ENCODE data around the gene GPS1. TPM values are rescaled to one million over a fixed set of nuclear protein-coding genes. Genes with fewer than 3 reads are reported as not detected.

GPS1 gene
- total RNA-seq, 2 donors from 2014 or later: 60.3 to 77.1 TPM

DNA sequence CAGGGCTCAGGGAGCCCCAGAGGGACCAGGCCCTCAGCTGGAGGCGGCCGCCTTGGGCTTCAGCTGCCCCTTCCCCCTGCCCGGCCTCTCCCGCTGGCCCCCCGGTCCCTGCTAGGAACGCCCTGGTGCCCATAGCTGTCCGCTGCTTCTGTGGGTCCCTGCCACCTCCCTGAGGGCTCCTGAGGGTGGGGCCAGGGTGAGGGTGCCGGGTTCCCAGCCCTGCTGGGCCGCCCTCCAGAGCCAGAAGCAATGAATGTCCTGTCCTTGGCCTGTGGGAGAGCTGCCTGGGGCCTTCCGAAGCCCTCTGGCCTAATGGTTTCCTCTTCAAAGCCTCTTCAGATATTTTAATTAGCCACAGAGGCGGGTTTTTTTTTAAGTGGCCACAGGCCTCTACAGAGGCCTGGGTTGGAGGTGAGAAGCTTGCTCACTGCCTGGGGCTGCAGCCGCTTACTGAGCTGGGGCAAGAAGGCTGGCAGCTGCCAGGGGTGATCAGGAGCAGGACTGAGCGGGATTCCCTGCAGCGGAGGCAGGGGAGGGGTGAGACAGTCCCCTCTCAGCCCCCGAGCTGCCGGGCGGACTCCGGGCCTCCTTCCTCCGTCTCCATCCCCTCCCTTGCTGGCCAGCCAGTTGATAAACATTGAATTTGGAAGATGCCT is 38.9 kb upstream of the GPS1 start:
- Mint-ChIP-seq H3K27ac (no peak overlapping the region), H3K9me3 (no peaks in the 10 kb centered on the region), H3K36me3 (no peaks in the 10 kb centered on the region)
- ATAC-seq: no peak
- no peak for DNase-seq (ENCODE audit: low spot score in 2 of 2)

- ATAC-seq (no peak), DNase-seq (ENCODE audit: low spot score in 2 of 2) (no peak)
- Mint-ChIP-seq H3K27ac (no peak overlapping the region), H3K36me3 (no peaks in the 10 kb centered on the region), H3K9me3 (no peaks in the 10 kb centered on the region)
Observed at GRCh38 chr17:82013341-82013740, 38.4 kb upstream of the GPS1 start.

DNA sequence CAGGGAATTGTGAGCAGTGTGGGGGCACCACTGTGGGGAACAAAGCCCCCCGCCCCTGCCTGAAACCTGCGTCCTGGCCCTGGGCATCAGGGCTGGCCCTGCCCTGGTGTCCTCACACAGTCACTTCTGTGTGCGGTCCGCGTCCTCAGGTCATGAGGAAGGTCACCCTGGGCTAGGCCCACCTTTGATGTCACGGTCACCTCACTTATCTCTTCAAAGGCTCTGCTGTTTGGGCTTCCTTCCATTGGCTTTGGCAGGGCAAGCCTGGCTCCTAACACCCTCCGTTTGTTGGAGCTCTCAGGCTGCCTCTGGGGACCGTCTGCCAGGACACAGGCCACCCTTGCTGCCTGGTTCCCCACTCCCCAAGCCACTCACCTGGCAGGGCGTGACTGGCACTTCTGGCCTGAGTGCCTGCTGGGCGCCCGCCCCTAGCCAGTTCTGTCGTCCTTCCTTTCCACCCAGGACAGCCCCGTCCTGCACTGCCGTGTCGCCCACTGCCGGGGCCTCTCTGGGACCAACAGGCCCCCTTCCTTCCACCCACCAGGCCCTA is 37.9 kb upstream of the GPS1 start:
- Mint-ChIP-seq H3K9me3 (no peaks in the 10 kb centered on the region), H3K27ac (peak overlapping the region in 1 of 2 donors; percentile 51), H3K36me3 (no peaks in the 10 kb centered on the region)
- ATAC-seq (no peak), DNase-seq (ENCODE audit: low spot score in 2 of 2) (no peak)

DNA sequence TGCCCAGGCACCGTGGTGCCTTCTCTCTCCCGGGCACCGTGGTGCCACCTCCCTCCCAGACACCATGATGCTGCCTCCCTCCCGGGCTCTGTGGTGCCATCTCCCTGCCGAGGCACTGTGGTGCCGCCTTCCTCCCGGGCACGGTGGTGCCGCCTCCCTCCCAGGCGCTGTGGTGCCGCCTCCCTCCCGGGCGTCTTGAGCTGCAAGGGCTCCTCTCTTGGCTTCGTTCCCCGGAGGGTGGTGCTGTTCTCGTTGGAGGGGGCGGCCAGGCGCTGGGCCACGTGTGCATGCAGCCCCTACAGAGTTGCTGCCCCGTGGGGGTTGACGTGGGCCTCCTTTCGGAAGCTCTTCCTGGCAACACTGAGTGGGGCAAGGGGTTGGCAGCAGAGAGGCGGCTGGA is 37.3 kb upstream of the GPS1 start:
- H3K9me3 Mint-ChIP-seq: no peaks in the 10 kb centered on the region
- H3K27ac Mint-ChIP-seq: peak overlapping the region in 1 of 2 donors; percentile 51
- no peak for ATAC-seq
- DNase-seq (ENCODE audit: low spot score in 2 of 2): no peak
- H3K36me3 Mint-ChIP-seq: no peaks in the 10 kb centered on the region

DNA sequence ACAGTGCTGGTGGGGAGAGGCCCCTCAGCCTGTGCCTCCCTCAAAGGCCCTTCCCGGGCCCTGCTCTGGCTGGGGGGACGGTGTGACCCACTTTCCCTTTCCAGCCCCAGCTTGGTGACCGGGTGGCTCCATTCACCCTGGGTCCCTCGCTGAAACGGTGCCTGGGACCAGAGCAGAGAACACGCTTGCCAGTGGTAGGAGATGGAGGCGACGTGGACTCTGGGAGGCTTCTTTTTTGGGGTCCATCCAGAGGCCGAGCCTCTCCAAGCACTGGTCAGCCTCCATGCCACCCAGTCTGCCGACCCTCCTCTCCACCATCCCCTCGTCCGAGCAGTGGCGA is 36.8 kb upstream of the GPS1 start:
- DNase-seq (ENCODE audit: low spot score in 2 of 2): no peak
- Mint-ChIP-seq H3K27ac (no peak overlapping the region), H3K36me3 (no peaks in the 10 kb centered on the region), H3K9me3 (no peaks in the 10 kb centered on the region)
- no peak for ATAC-seq

GRCh38 chr17:82015311-82015971 is 36.3 kb upstream of the GPS1 start:
- H3K36me3 Mint-ChIP-seq: no peaks in the 10 kb centered on the region
- H3K9me3 Mint-ChIP-seq: no peaks in the 10 kb centered on the region
- H3K27ac Mint-ChIP-seq: no peak overlapping the region
- ATAC-seq (no peak), DNase-seq (ENCODE audit: low spot score in 2 of 2) (no peak)

GRCh38 chr17:82016061-82016874 is 35.4 kb upstream of the GPS1 start:
- H3K27ac Mint-ChIP-seq: no peak overlapping the region
- H3K36me3 Mint-ChIP-seq: no peaks in the 10 kb centered on the region
- H3K9me3 Mint-ChIP-seq: no peaks in the 10 kb centered on the region
- ATAC-seq (no peak), DNase-seq (ENCODE audit: low spot score in 2 of 2) (no peak)

- no peaks in the 10 kb centered on the region for H3K36me3 Mint-ChIP-seq
- H3K9me3 Mint-ChIP-seq: no peaks in the 10 kb centered on the region
- H3K27ac Mint-ChIP-seq: no peak overlapping the region
- no peak for DNase-seq (ENCODE audit: low spot score in 2 of 2)
- ATAC-seq: no peak
Observed at GRCh38 chr17:82016875-82017459, 34.7 kb upstream of the GPS1 start.

DNA sequence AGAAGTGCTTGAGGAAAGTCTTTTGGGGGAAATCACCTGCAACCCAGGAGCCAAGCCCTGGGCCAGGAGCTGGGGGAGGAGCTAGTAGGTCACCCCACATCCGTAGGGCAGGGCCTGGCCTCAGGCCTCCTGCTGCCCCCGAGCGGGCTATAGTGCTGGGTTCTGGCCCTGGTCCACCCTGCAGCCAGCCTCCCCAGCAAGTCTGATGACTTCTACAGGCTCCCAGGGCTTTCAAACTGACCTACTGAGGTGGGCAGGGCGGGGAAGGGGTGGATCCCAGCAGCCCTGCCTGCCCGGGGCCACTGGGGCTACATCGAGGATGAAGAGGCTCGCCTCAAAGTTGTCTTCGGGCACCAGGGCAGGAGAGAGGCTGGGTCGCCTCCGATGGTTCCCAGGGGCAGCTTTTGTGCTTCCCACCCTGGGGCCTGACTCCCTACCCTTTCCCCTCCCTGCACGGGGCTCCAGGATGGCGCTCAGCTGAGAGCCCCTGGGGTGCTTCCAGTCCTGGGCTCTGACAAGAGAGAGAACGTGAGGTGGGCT is 34.0 kb upstream of the GPS1 start:
- no peak for DNase-seq (ENCODE audit: low spot score in 2 of 2)
- Mint-ChIP-seq H3K9me3 (no peaks in the 10 kb centered on the region), H3K36me3 (no peaks in the 10 kb centered on the region), H3K27ac (peak overlapping the region in 1 of 2 donors; percentile 56)
- ATAC-seq: no peak

DNA sequence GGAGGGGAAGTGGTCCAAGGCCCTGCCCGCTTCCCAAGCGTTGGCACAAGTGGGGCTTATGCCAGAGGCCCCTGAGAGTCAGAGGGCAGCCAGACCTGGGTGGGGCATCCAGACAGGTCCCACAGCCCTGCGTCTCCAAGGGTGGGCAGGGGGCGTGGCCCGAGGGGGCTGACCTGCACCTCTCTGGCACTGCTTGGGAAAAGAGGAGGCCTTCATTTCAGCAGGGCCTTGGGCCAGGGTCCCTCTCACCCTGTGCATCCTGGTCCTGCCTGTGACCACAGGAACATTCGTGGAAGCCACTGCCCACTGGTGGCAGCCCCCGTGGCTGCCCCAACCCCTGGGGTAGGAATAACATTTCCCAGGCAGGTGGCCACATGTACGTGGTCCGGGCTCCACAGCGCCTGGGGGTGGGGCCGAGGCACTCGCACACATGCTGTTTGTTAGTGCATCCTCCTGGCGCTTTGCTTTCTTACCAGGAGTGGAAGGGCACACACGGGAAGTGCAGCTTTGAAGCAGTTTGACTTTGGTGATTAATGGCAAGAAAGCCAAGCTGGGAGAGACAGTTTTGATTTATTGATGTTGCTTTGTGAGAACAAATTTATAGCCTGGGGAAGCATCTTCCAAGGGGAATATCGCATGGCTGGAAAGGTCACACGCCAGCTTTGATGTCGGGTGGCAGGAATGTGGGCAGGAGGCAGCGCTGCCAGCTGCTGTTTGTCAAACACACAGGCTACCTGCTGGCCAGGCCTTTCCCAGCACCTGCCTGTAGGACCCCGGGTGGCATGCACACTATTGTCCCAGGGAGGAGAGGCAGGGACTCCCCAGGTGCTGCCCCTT is 33.3 kb upstream of the GPS1 start:
- ATAC-seq: no peak
- no peak for DNase-seq (ENCODE audit: low spot score in 2 of 2)
- H3K9me3 Mint-ChIP-seq: no peaks in the 10 kb centered on the region
- H3K36me3 Mint-ChIP-seq: no peaks in the 10 kb centered on the region
- H3K27ac Mint-ChIP-seq: peak overlapping the region in 1 of 2 donors; percentile 56

- ATAC-seq: no peak
- Mint-ChIP-seq H3K27ac (no peak overlapping the region), H3K36me3 (no peaks in the 10 kb centered on the region), H3K9me3 (no peaks in the 10 kb centered on the region)
- DNase-seq (ENCODE audit: low spot score in 2 of 2): no peak
Observed at GRCh38 chr17:82018989-82019689, 32.6 kb upstream of the GPS1 start.

DNA sequence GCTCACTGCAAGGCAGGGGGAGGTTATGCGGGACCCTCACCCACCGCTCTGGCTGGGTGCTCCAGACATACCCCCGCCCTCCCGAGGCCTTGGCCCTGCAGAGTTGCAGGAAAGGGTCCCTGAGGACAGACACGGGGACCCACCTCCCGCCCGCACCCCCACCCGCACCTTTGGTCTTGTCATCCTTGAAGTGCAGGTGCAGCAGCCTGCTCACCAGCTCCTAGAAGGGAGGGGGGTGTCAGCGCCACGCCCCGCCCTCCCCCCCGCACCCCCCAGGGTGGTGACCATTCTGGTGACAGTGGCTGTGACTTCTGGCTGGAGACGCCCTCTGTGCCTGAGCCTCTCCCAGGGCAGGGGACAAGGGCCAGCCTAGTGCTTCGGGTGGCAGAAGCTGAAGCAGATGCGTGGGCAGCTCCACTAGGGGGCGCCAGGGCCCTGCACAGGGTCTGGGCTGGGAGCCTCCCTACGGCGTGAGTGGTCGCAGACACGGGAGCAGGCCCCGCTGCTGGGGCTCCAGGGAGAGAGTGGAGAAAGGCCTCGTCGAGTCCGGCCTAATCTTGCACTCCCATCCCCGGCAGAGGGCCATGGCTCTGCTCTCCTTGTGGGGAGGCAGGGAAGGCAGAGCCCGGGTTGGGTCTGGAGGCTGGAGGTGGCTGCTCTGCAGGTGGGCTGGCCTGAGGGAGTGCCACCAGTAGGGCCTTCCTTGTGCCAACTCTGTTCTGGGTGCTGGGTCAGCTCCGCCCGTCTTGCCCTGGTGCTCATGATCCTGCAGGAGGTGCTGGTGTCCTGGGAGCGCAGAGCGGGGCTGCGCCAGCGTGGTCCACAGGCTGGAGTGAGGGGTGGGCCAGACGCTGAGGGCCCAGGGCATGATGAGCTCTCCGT is 31.8 kb upstream of the GPS1 start:
- Mint-ChIP-seq H3K36me3 (no peaks in the 10 kb centered on the region), H3K9me3 (no peaks in the 10 kb centered on the region), H3K27ac (no peak overlapping the region)
- peak in 1 of 2 donors; percentile 87 for DNase-seq (ENCODE audit: low spot score in 2 of 2)
- no peak for ATAC-seq

DNA sequence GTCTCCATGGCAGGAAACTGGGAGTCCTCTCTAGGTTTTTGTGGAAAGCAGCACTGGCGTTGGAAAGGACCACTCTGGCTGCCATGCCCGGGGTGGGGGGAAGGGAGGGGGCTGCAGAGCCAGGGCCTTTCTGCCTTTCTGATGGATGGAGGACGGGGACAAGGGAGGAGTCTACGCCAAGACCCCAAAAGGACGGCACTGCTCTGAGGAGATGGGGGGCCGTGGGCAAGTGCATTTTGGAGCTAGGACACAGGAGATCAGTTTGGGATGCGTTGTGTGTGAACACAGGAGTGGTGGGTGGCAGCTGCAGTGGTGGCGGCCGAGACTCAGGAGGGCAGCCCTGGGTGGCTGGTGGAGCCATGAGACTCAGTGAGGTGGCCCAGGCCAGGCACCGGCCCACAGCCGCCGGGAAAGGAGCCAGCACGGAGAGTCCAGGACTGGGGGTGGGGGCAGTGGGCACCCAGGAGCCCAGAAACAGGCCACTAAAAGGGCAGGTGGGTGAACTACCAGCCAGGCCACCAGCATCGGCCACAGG is 31.1 kb upstream of the GPS1 start:
- Mint-ChIP-seq H3K27ac (no peak overlapping the region), H3K36me3 (no peaks in the 10 kb centered on the region), H3K9me3 (no peaks in the 10 kb centered on the region)
- DNase-seq (ENCODE audit: low spot score in 2 of 2) (no peak), ATAC-seq (no peak)

DNA sequence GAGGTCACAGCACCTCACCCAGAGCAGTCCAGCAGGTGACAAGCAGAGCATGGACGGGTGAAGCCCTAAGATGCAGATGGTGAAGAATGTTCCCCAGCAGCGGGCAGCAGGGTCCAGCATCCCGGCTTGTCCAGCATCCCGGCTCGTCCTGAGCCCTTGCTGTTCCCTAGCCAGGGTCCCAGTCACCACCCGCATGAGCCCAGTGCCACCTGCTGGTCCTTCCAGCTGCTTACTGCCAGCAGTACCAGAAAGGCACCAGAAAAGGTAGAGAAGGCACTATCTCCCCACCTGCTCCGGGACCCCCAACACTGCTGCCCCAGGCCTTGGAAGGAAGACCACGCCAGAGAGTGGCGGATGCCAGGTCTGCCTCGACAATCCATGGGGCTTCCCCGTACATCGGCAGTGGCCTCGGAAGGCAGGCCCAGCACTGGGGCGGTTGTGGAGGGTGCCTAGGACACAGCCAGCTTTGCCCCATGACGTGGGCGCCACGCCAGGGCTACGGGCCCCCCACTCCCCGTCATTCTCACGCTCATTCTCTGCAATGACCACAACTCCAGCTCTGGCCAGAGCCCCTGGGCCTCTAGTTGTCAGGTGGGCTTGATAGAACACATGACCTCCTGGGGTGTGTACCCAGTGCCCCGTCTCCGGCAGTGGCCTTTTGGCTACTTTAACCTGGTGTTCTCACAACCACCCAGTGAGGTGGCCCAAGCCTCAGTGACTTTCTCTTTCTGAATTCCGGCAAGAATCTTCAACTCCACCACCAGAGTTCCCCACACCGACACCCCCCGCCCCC is 30.4 kb upstream of the GPS1 start:
- no peaks in the 10 kb centered on the region for H3K9me3 Mint-ChIP-seq

More for the DNA sequence above, 30.4 kb upstream of the GPS1 start:
- no peak for ATAC-seq
- Mint-ChIP-seq H3K36me3 (no peaks in the 10 kb centered on the region), H3K27ac (peak overlapping the region in 1 of 2 donors; percentile 84)
- peak in 1 of 2 donors; percentile 64 for DNase-seq (ENCODE audit: low spot score in 2 of 2)
